Natural killer cell (primary cell): ENCODE data around the gene PPP5C. TPM values are rescaled to one million over a fixed set of nuclear protein-coding genes. Genes with fewer than 3 reads are reported as not detected.
"Not testable (repeated sequence)": the region's sequence is repeated elsewhere in the genome, so short reads cannot be mapped to it uniquely, and the experiment has no call there.

Experiments used
- ATAC-seq, 3 donors: fragments of 150-1000 bp in 2 of 3; fragments of 200-7000 bp in 1 of 3; cut with Tn5 transposase; 1 replicate in 1 of 3; 2 replicates in 2 of 3; pipeline ENCODE4 v1.10.0; 2021; ENCODE audit warnings: mild to moderate bottlenecking in 2 of 3, moderate library complexity in 2 of 3
- DNase-seq, 2 donors: peaks; one replicate each; pipeline versions ENCODE4 v3.0.0 to v3.0.0-alpha.2; 2013 to 2021; ENCODE audit warnings: mixed read lengths in 1 of 2
- H3K27ac ChIP-seq: one replicate; pipeline ENCODE4 v1.5.1; 2013; ENCODE audit warnings: mild to moderate bottlenecking, low read length
- H3K27me3 ChIP-seq: one replicate; pipeline ENCODE4 v1.6.1; 2013; ENCODE audit warnings: low read length; ENCODE audit not compliant: control insufficient read depth, insufficient read depth
- H3K36me3 ChIP-seq: one replicate; pipeline ENCODE4 v1.6.1; 2013; ENCODE audit warnings: low read length; ENCODE audit not compliant: control insufficient read depth, insufficient read depth
- H3K4me1 ChIP-seq: one replicate; pipeline ENCODE4 v1.6.1; 2013; ENCODE audit warnings: low read length; ENCODE audit not compliant: control insufficient read depth, insufficient read depth
- H3K4me3 ChIP-seq: one replicate; pipeline ENCODE4 v1.5.1; 2013; ENCODE audit warnings: low read length
- H3K9me3 ChIP-seq: one replicate; pipeline ENCODE4 v1.6.1; 2013; ENCODE audit warnings: low read length; ENCODE audit not compliant: control insufficient read depth, insufficient read depth
- H3K27ac Mint-ChIP-seq, 2 donors: one replicate each; pipeline ENCODE4 v1.8.0; 2022; ENCODE audit warnings: mild to moderate bottlenecking in 2 of 2, mixed read lengths in 2 of 2, moderate library complexity in 1 of 2
- H3K27me3 Mint-ChIP-seq, 2 donors: one replicate each; pipeline ENCODE4 v1.8.0; 2022; ENCODE audit warnings: low read depth in 2 of 2, mixed read lengths in 2 of 2
- H3K36me3 Mint-ChIP-seq: one replicate; pipeline ENCODE4 v1.8.0; 2022; ENCODE audit warnings: mixed read lengths
- H3K4me1 Mint-ChIP-seq, 2 donors: one replicate each; pipeline ENCODE4 v1.8.0; 2022; ENCODE audit warnings: mixed read lengths in 2 of 2
- H3K4me3 Mint-ChIP-seq: one replicate; pipeline ENCODE4 v1.8.0; 2022; ENCODE audit warnings: mild to moderate bottlenecking, moderate library complexity, mixed read lengths
- H3K9me3 Mint-ChIP-seq, 2 donors: one replicate each; pipeline ENCODE4 v1.8.0; 2022; ENCODE audit warnings: mixed read lengths in 2 of 2
- WGBS: methylation state at CpG from one replicate; pipeline ENCODE4 v1.1.7; 2013; ENCODE audit warnings: missing lambda C conversion rate; ENCODE audit not compliant: insufficient coverage; 5-methylcytosine and 5-hydroxymethylcytosine counted together
- intact Hi-C: fragments of 100-400 bp; cut with micrococcal nuclease; formaldehyde crosslinking; loops from one replicate; pipeline ENCODE4 v1.14.2; 2022
- total RNA-seq, 4 donors: library from RNA; stranded (reverse); fragments of 120-200 nt in 1 of 4; gene quantifications; one replicate each; pipeline versions ENCODE4 v1.2.3 to v1.2.4, GENCODE V29; 2013 to 2022
- TF ChIP-seq, protein P1 (sequence below): fragments of 200-600 bp; IDR thresholded peaks from one replicate; pipeline ENCODE4 v1.8.0; 2022; ENCODE audit warnings: antibody characterized with exemption

The PPP5C gene
- total RNA-seq, 3 donors from 2014 or later (not counting 1 experiment from before 2014, with no cell fraction given), result 95.4 to 106 (median 98.4) TPM

DNA sequence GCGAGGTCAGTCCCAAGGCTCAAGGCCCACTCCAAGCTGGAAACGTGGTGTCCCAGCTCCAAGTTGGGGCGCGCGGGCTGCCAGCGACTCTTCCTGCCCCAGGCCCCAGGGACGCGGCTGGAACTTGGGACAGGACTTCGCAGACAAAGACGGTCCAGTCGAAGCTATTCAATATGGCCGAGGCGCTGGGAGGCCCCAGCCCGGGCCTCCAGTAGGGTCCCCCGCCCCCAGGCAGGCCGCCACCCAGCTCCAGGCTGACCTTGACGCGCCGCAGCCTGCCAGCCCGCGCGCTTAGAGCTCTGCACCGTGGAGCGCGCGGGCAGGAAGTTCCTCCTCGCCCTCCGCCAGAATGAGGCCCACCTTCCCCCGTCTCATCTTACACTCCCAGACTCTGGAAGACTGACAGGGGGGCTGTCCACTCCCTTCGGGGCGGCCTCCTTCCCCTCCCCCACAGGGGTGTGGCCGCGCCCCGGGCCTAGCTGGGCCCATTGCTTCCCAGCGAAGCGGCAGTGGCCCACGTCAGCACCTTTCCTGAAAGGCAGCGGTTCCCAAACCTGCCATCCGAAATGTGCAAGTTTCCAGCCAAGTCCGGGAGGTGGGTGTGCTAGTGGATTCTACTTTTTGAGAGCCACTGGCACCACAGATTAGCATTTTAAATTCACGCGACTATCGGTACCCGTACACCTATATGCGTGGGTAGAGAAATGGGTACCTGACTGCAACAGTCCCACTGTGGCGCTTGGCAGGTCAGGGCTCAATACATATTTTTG lies 66.6 kb downstream of the PPP5C start, which contains the start of gene CCDC8:
Gene CCDC8 (minus strand): TSS at position 303 of the 770 bp plus-strand sequence. CDS start 754 bp downstream, outside the sequence.
- Mint-ChIP-seq H3K4me3 (no peak within 1 kb of the TSS), H3K27ac (no peak within 1 kb of the TSS), H3K4me1 (no peaks in the 10 kb centered on the region), H3K36me3 (no peaks in the 10 kb centered on the region), H3K27me3 (peaks cover 32 to 54% of the 10 kb centered on the region in 2 donors), H3K9me3 (no peaks in the 10 kb centered on the region)
- intact Hi-C loops, result no loop called here
- Histone ChIP-seq H3K9me3 (no peaks in the 10 kb centered on the region), H3K4me3 (no peak within 1 kb of the TSS), H3K4me1 (no peaks in the 10 kb centered on the region), H3K27me3 (peaks cover 41% of the 10 kb centered on the region), H3K36me3 (no peaks in the 10 kb centered on the region), H3K27ac (no peak within 1 kb of the TSS)
- DNase-seq, result no peak
- TF ChIP-seq, protein P1, sequence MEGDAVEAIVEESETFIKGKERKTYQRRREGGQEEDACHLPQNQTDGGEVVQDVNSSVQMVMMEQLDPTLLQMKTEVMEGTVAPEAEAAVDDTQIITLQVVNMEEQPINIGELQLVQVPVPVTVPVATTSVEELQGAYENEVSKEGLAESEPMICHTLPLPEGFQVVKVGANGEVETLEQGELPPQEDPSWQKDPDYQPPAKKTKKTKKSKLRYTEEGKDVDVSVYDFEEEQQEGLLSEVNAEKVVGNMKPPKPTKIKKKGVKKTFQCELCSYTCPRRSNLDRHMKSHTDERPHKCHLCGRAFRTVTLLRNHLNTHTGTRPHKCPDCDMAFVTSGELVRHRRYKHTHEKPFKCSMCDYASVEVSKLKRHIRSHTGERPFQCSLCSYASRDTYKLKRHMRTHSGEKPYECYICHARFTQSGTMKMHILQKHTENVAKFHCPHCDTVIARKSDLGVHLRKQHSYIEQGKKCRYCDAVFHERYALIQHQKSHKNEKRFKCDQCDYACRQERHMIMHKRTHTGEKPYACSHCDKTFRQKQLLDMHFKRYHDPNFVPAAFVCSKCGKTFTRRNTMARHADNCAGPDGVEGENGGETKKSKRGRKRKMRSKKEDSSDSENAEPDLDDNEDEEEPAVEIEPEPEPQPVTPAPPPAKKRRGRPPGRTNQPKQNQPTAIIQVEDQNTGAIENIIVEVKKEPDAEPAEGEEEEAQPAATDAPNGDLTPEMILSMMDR, result no peak
- WGBS, result 17% methylated on average over 46 of the region's 46 CpGs
- ATAC-seq, result no peak

DNA sequence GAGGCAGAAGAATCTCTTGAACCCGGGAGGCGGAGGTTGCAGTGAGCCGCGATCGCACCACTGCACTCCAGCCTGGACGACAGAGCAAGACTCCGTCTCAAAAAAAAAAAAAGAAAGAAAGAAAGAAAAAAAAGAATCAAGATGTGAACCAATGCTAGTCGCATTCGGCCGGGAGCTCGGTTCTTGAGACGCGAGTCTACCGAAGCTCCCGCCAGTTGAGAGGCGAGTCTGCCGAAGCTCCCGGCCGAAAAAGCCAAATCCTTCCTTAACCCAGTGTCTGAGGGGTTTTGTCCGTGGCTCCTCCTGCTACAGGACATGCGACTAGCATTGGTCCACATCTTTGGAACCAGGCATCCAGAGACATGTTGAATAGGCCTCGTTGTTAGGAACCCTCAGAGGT lies 68.0 kb downstream of the PPP5C start:
- not testable (repeated sequence) for H3K36me3 Mint-ChIP-seq
- H3K27me3 Mint-ChIP-seq, result peaks cover 26 to 54% of the 10 kb centered on the region in 2 donors

DNA sequence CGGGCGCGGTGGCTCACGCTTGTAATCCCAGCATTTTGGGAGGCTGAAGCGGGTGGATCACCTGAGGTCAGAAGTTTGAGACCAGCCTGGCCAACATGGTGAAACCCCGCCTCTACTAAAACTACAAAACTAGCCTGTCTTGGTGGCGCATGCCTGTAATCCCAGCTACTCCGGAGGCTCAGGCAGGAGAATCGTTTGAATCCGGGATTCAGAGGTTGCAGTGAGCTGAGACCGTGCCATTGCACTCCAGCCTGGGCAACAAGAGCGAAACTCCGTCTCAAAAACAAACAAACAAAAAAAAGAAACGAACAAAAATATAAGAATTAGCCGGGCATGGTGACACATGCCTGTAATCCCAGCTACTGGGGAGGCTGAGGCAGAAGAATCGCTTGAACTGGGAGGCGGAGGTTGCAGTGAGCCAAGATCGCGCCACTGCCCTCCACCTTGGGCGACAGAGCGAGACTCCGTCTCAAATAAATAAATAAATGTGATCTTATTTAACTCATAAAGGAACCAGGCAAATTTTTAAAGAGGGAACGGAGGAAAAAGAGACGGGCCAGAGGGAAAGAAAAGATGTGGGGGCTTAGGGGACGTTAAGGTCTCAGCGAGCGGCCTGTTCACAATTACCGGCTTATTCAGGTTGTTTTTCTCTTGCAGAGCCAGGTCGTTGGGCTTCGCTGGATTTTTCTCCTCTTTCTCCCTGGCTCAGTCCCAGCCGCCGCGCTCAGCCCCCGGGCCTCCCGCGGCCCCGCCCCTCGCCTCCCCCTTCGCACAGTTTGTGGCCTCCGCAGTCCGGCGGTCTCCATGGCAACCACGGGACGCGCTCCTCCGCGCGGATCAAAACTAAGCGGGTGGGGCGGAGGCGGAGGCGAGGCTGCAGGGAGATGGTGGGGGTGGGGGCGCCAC lies 69.2 kb downstream of the PPP5C start:
- DNase-seq (peak in 1 of 2 donors; percentile 34), ATAC-seq (peak in 1 of 3 donors; percentile 42)
- H3K36me3 Mint-ChIP-seq, H3K9me3 ChIP-seq, H3K27ac Mint-ChIP-seq, H3K27ac ChIP-seq, H3K4me3 ChIP-seq, H3K4me1 Mint-ChIP-seq, H3K36me3 ChIP-seq, H3K9me3 Mint-ChIP-seq, H3K4me3 Mint-ChIP-seq, H3K4me1 ChIP-seq, intact Hi-C loops: not testable (repeated sequence)
- WGBS, result 30% methylated on average over 48 of the region's 53 CpGs
- peaks cover 33% of the 10 kb centered on the region for H3K27me3 ChIP-seq
- peaks cover 26 to 49% of the 10 kb centered on the region in 2 donors for H3K27me3 Mint-ChIP-seq

More for the DNA sequence above, 68.0 kb downstream of the PPP5C start:
- DNase-seq, H3K4me1 ChIP-seq, H3K36me3 ChIP-seq, H3K27ac Mint-ChIP-seq, H3K4me1 Mint-ChIP-seq, intact Hi-C loops, H3K4me3 ChIP-seq, H3K27ac ChIP-seq, ATAC-seq, H3K9me3 Mint-ChIP-seq, H3K9me3 ChIP-seq, H3K4me3 Mint-ChIP-seq: not testable (repeated sequence)
- peaks cover 39% of the 10 kb centered on the region for H3K27me3 ChIP-seq
- WGBS, result 96% methylated on average over 22 of the region's 22 CpGs

DNA sequence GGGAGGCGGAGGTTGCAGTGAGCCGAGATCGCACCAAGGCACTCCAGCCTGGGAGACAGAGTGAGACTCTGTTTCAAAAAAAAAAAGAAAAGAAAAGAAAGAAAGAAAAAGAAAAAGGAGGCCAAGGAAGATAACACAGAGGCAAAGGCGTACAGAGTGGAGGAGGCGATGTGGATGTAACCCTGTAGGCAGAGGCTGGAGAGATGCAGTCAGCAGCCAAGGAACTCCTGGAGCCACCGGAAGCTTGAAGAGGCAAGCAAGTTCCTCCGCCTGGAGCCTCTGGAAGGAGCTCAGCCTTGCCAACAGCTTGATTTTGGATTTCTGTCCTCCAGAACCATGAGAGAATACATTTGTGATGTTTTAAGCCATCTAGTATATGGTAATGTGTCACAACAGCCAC lies 73.2 kb downstream of the PPP5C start:
- TF ChIP-seq, protein P1, result no peak
- Histone ChIP-seq H3K4me1 (no peaks in the 10 kb centered on the region), H3K9me3 (no peaks in the 10 kb centered on the region), H3K4me3 (no peak overlapping the region), H3K27ac (no peak overlapping the region), H3K27me3 (peaks cover 10% of the 10 kb centered on the region), H3K36me3 (no peaks in the 10 kb centered on the region)
- DNase-seq, result no peak
- no peaks in the 10 kb centered on the region for H3K4me1 Mint-ChIP-seq
- no peaks in the 10 kb centered on the region for H3K36me3 Mint-ChIP-seq
- no peak overlapping the region for H3K4me3 Mint-ChIP-seq
- intact Hi-C loops, result no loop called here
- peaks cover 7 to 18% of the 10 kb centered on the region in 2 donors for H3K27me3 Mint-ChIP-seq
- H3K9me3 Mint-ChIP-seq, result no peaks in the 10 kb centered on the region
- no peak overlapping the region for H3K27ac Mint-ChIP-seq
- no peak for ATAC-seq
- 94% methylated on average over 7 of the region's 7 CpGs for WGBS
